22Rv1 (cell line): ENCODE results near the gene MSANTD7.

ENCODE experiments used
- CTCF ChIP-seq: fragments of 450-650 bp; IDR thresholded peaks from 2 replicates; pipeline ENCODE4 v1.5.1; 2017; ENCODE audit warnings: mild to moderate bottlenecking
- ZFX ChIP-seq: fragments of 450-650 bp; IDR thresholded peaks from 2 replicates; pipeline ENCODE4 v1.6.1; 2017; ENCODE audit warnings: antibody characterized with exemption, borderline replicate concordance

- TF ChIP-seq CTCF (no peak), ZFX (no peak)
Observed at GRCh38 chr10:14875941-14876340, 37.8 kb downstream of the MSANTD7 start.
